Peyer's patch (tissue), 4 donors: ENCODE measurements around the gene RXRG. TPM values are rescaled to one million over a fixed set of nuclear protein-coding genes. Genes with fewer than 3 reads are reported as not detected.

Experiments used
- DNase-seq, 3 donors: peaks; one replicate each; pipeline ENCODE4 v3.0.0-alpha.2; 2017 to 2019
- H3K27ac ChIP-seq, 4 donors: fragments of 200-600 bp; sonication (generic); one replicate each; pipeline ENCODE4 v1.5.1; 2016 to 2019
- H3K27me3 ChIP-seq, 2 donors: fragments of 200-600 bp; sonication (generic); one replicate each; pipeline ENCODE4 v1.5.1; 2019
- H3K36me3 ChIP-seq, 3 donors: fragments of 200-600 bp; sonication (generic); one replicate each; pipeline ENCODE4 v1.5.1; 2016 to 2019
- H3K4me1 ChIP-seq, 4 donors: fragments of 200-600 bp; sonication (generic); one replicate each; pipeline ENCODE4 v1.5.1; 2016 to 2019
- H3K4me3 ChIP-seq, 4 donors: fragments of 200-600 bp; sonication (generic); 1 replicate in 3 of 4; 2 replicates in 1 of 4; pipeline ENCODE4 v1.5.1; 2016 to 2019; ENCODE audit warnings: mild to moderate bottlenecking in 1 of 4
- H3K9me3 ChIP-seq, 4 donors: fragments of 200-600 bp; sonication (generic); one replicate each; pipeline ENCODE4 v1.5.1; 2016 to 2019; ENCODE audit warnings: mild to moderate bottlenecking in 1 of 4
- CTCF ChIP-seq, 6 experiments: fragments of 450-650 bp in 4 of 6; fragments of 200-600 bp in 2 of 6; sonication (generic) in 1 of 6; IDR thresholded peaks; one replicate each; pipeline ENCODE4 v1.5.1; 2017 to 2019; ENCODE audit warnings: antibody characterized with exemption in 6 of 6, mild to moderate bottlenecking in 3 of 6, moderate library complexity in 1 of 6
- POLR2A ChIP-seq, 2 donors: fragments of 450-650 bp; IDR thresholded peaks; one replicate each; pipeline ENCODE4 v1.5.1; 2017; ENCODE audit warnings: antibody characterized with exemption in 2 of 2, mild to moderate bottlenecking in 2 of 2, moderate library complexity in 2 of 2
- total RNA-seq, 4 donors: library from RNA; depleted of rRNA; stranded (reverse); fragments of >200 nt; gene quantifications; one replicate each; pipeline ENCODE4 v1.1.0, GENCODE V29; 2016

Gene RXRG
- total RNA-seq, 4 donors from 2014 or later = 10.7 TPM; not detected in 3

DNA sequence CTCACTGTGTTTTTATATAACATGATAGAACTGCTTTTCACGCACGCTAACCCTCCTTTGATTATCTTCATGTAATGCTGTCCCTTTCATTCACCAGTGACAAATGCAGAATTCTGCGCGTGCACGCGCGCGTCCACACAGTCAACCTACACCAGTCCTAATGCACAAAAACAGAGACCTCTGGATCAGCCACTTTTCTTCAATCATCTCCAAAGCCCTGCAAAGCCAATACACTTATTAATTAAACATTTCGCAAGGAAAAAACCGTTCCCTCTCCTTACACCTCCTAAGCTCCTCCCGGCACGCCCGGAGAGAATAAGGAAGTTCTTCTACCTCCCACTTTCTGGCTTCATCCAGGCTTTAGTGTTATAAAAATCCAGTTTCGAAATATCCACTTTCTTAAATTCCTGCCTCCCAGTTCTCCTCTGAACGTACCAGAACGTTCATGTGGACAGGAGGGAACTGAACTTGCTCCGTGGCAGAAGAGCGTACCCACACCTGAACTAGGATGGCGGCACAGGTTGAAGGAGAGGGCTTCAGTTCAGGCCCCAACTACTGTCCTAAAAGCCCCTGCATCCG is 93.0 kb downstream of the RXRG start:
- Histone ChIP-seq H3K9me3 (peaks cover 0 to 3% (median 0%) of the 10 kb centered on the region in 4 donors), H3K36me3 (no peaks in the 10 kb centered on the region), H3K27me3 (peaks cover 0 to 52% of the 10 kb centered on the region in 2 donors), H3K27ac (no peak overlapping the region), H3K4me1 (peaks cover 0 to 41% (median 2%) of the 10 kb centered on the region in 4 donors), H3K4me3 (peak overlapping the region in 2 of 4 donors; percentile 43 to 49)
- TF ChIP-seq CTCF (IDR thresholded peaks at IDR 0.05) = no peak
- TF ChIP-seq POLR2A (IDR thresholded peaks at IDR 0.05) = no peak
- DNase-seq = no peak

Other genes with a start within 250 kb of the RXRG start
- gene LMX1A, start 88.4 kb downstream of the RXRG start, total RNA-seq = 1 to 10 TPM; 1.1 to 2.5 (median 1.8) TPM
- gene LRRC52, start 98.9 kb upstream of the RXRG start, total RNA-seq = not detected
- 100 to 1,000 TPM in 3 of 4 donors, 10 to 100 TPM in 1; 47.0 to 513 (median 407) TPM for gene MGST3, start 186.1 kb upstream of the RXRG start, total RNA-seq